Placental epithelial cell (primary cell): Measurements from ENCODE around the gene KCTD8. TPM values are rescaled to one million over a fixed set of nuclear protein-coding genes. Genes with fewer than 3 reads are reported as not detected.

Experiments used
- total RNA-seq: library from RNA; depleted of rRNA; stranded (reverse); fragments of >200 nt; gene quantifications from 2 replicates; pipeline ENCODE4 v1.2.3, GENCODE V29; 2012

The KCTD8 gene
- total RNA-seq, result 2.7 and 3.4 TPM in 2 replicates

GRCh38 chr4:44448521-44449461 is at the start of gene KCTD8:
Gene KCTD8 (minus strand): TSS chr4:44448809.

Other genes with a start within 250 kb of the KCTD8 start
- not detected in 2 replicates for gene YIPF7, start 202.8 kb upstream of the KCTD8 start, total RNA-seq
- gene GUF1, start 229.6 kb upstream of the KCTD8 start, total RNA-seq, result 15.3 and 23.2 TPM in 2 replicates